ENCODE data around the gene CFL2. TPM values are rescaled to one million over a fixed set of nuclear protein-coding genes. Genes with fewer than 3 reads are reported as not detected.

Gene CFL2
- total RNA-seq, 1 donor from 2014 or later: 47.0 TPM

GRCh38 chr14:34662561-34663088 lies 51.8 kb downstream of the CFL2 start:
- Mint-ChIP-seq H3K27ac (ENCODE audit: unreplicated experiment) (no peak overlapping the region), H3K36me3 (ENCODE audit: unreplicated experiment) (peaks cover 4% of the 10 kb centered on the region), H3K9me3 (ENCODE audit: unreplicated experiment) (peaks cover 12% of the 10 kb centered on the region), H3K27me3 (ENCODE audit: unreplicated experiment) (no peaks in the 10 kb centered on the region), H3K4me1 (ENCODE audit: unreplicated experiment) (peaks cover 26% of the 10 kb centered on the region), H3K4me3 (ENCODE audit: unreplicated experiment) (no peak overlapping the region)
- no peak for DNase-seq (ENCODE audit: extremely low spot score, unreplicated experiment)
- no peak for TF ChIP-seq CTCF (IDR thresholded peaks at IDR 0.05)

- H3K36me3 Mint-ChIP-seq (ENCODE audit: unreplicated experiment): peaks cover 4% of the 10 kb centered on the region
- no peak for DNase-seq (ENCODE audit: extremely low spot score, unreplicated experiment)
- H3K9me3 Mint-ChIP-seq (ENCODE audit: unreplicated experiment): peaks cover 12% of the 10 kb centered on the region
- H3K27ac Mint-ChIP-seq (ENCODE audit: unreplicated experiment): no peak overlapping the region
- H3K4me3 Mint-ChIP-seq (ENCODE audit: unreplicated experiment): no peak overlapping the region
- no peak for TF ChIP-seq CTCF (IDR thresholded peaks at IDR 0.05)
- no peaks in the 10 kb centered on the region for H3K27me3 Mint-ChIP-seq (ENCODE audit: unreplicated experiment)
- H3K4me1 Mint-ChIP-seq (ENCODE audit: unreplicated experiment): peaks cover 16% of the 10 kb centered on the region
These were observed 53.6 kb downstream of the CFL2 start for GRCh38 chr14:34660796-34661195.

Other genes starting within 250 kb of the CFL2 start
- 38.3 and 42.0 TPM in 2 replicates for gene EAPP, start 174.9 kb downstream of the CFL2 start, total RNA-seq
- gene SNX6, start 84.4 kb downstream of the CFL2 start, total RNA-seq: 80.0 and 92.0 TPM in 2 replicates
- 26.7 and 27.7 TPM in 2 replicates for gene BAZ1A, start 160.8 kb upstream of the CFL2 start, total RNA-seq

Measured in osteocyte (in vitro differentiated cells).